WTC11 (cell line): ENCODE data around the gene PLCH2. TPM values are rescaled to one million over a fixed set of nuclear protein-coding genes. Genes with fewer than 3 reads are reported as not detected.

ENCODE experiments used
- ATAC-seq: fragments of 200-7000 bp; cut with Tn5 transposase; 2 replicates; pipeline ENCODE4 v1.10.0; 2021; ENCODE audit warnings: mild to moderate bottlenecking, moderate library complexity
- CTCF ChIA-PET: fragments of 300-600 bp; sonication (Branson Sonifier 250); formaldehyde crosslinking; loops from one replicate; lab custom pipeline; 2021; ENCODE audit warnings: antibody characterized with exemption; lab: Charles Lee
- POLR2A ChIA-PET: fragments of 350-600 bp; sonication (Branson Sonifier 250); formaldehyde crosslinking; loops from one replicate; lab custom pipeline; 2021; ENCODE audit warnings: antibody characterized with exemption; lab: Charles Lee
- DNase-seq: peaks from one replicate; pipeline ENCODE4 v3.0.0; 2021; ENCODE audit warnings: low spot score
- H3K27ac Mint-ChIP-seq: 2 replicates; pipeline ENCODE4 v1.8.0; 2021; ENCODE audit warnings: mixed read lengths
- H3K27me3 Mint-ChIP-seq: 2 replicates; pipeline ENCODE4 v1.8.0; 2021; ENCODE audit warnings: low read depth, mild to moderate bottlenecking, moderate library complexity, mixed read lengths
- H3K36me3 Mint-ChIP-seq: 2 replicates; pipeline ENCODE4 v1.8.0; 2021; ENCODE audit warnings: mixed read lengths
- H3K4me1 Mint-ChIP-seq: 2 replicates; pipeline ENCODE4 v1.8.0; 2022; ENCODE audit warnings: mixed read lengths
- H3K4me3 Mint-ChIP-seq: 2 replicates; pipeline ENCODE4 v1.8.0; 2021; ENCODE audit warnings: mild to moderate bottlenecking, moderate library complexity, mixed read lengths
- H3K9me3 Mint-ChIP-seq: 2 replicates; pipeline ENCODE4 v1.8.0; 2021; ENCODE audit warnings: mixed read lengths
- ELF4 ChIP-seq: sonication (generic); formaldehyde crosslinking; IDR thresholded peaks from 2 replicates; pipeline ENCODE4 v1.8.1; 2022; ENCODE audit warnings: low read depth, mild to moderate bottlenecking, moderate library complexity, missing genetic modification reagents
- ESRRA ChIP-seq: sonication (generic); formaldehyde crosslinking; IDR thresholded peaks from 2 replicates; pipeline ENCODE4 v1.8.1; 2022; ENCODE audit warnings: mild to moderate bottlenecking, missing genetic modification reagents, borderline replicate concordance
- JUN ChIP-seq: sonication (generic); formaldehyde crosslinking; IDR thresholded peaks from 2 replicates; pipeline ENCODE4 v1.8.0; 2023; ENCODE audit warnings: mild to moderate bottlenecking, missing genetic modification reagents
- NFYB ChIP-seq: sonication (generic); formaldehyde crosslinking; conservative IDR thresholded peaks from 2 replicates; pipeline ENCODE4 v1.8.0; 2022; ENCODE audit warnings: low read depth, missing genetic modification reagents
- RORB ChIP-seq: fragments of 250-450 bp; sonication (Bioruptor Pico); IDR thresholded peaks from 2 replicates; pipeline ENCODE4 v1.9.0; 2021; ENCODE audit warnings: mild to moderate bottlenecking
- SMAD3 ChIP-seq: sonication (generic); formaldehyde crosslinking; IDR thresholded peaks from 2 replicates; pipeline ENCODE4 v1.8.0; 2022; ENCODE audit warnings: missing genetic modification reagents, mild to moderate bottlenecking, borderline replicate concordance
- SP1 ChIP-seq: sonication (generic); formaldehyde crosslinking; conservative IDR thresholded peaks from 2 replicates; pipeline ENCODE4 v1.8.1; 2022; ENCODE audit warnings: missing genetic modification reagents
- TP53 ChIP-seq: sonication (generic); formaldehyde crosslinking; IDR thresholded peaks from 2 replicates; pipeline ENCODE4 v1.8.1; 2023; ENCODE audit warnings: mild to moderate bottlenecking, missing genetic modification reagents
- total RNA-seq: library from RNA; stranded (reverse); gene quantifications from 3 replicates; pipeline ENCODE4 v1.2.3, GENCODE V29; 2021
- TF ChIP-seq, protein P1 (sequence below): sonication (generic); formaldehyde crosslinking; IDR thresholded peaks from 2 replicates; pipeline ENCODE4 v1.8.1; 2022; ENCODE audit warnings: mild to moderate bottlenecking, moderate library complexity, missing genetic modification reagents
- TF ChIP-seq, protein P2 (sequence below): sonication (generic); formaldehyde crosslinking; IDR thresholded peaks from 2 replicates; pipeline ENCODE4 v1.8.1; 2022; ENCODE audit warnings: missing genetic modification reagents, borderline replicate concordance
- TF ChIP-seq, protein P3 (sequence below): sonication (generic); formaldehyde crosslinking; IDR thresholded peaks from 2 replicates; pipeline ENCODE4 v1.8.1; 2022; ENCODE audit warnings: low read depth, mild to moderate bottlenecking, moderate library complexity, missing genetic modification reagents, borderline replicate concordance
- TF ChIP-seq, protein P4 (sequence below): fragments of 250-450 bp; sonication (Bioruptor Pico); IDR thresholded peaks from 2 replicates; pipeline ENCODE4 v2.1.2; 2022; ENCODE audit warnings: mild to moderate bottlenecking, moderate library complexity
- TF ChIP-seq, protein P5 (sequence below): sonication (generic); formaldehyde crosslinking; IDR thresholded peaks from 2 replicates; pipeline ENCODE4 v1.8.1; 2023; ENCODE audit warnings: mild to moderate bottlenecking, missing genetic modification reagents, borderline replicate concordance
- TF ChIP-seq, protein P6 (sequence below): sonication (generic); formaldehyde crosslinking; IDR thresholded peaks from 2 replicates; pipeline ENCODE4 v1.8.0; 2022; ENCODE audit warnings: mild to moderate bottlenecking, missing genetic modification reagents
- TF ChIP-seq, protein P7 (sequence below): fragments of 250-450 bp; sonication (Bioruptor Pico); conservative IDR thresholded peaks from 2 replicates; pipeline ENCODE4 v1.9.0; 2021; ENCODE audit warnings: mild to moderate bottlenecking
- TF ChIP-seq, protein P8 (sequence below): fragments of 250-450 bp; sonication (Bioruptor Pico); IDR thresholded peaks from 2 replicates; pipeline ENCODE4 v1.8.0; 2021; ENCODE audit warnings: mild to moderate bottlenecking
- TF ChIP-seq, protein P9 (sequence below): fragments of 200-600 bp; IDR thresholded peaks from 2 replicates; pipeline ENCODE4 v1.8.0; 2022; ENCODE audit warnings: antibody characterized with exemption

PLCH2 gene
- total RNA-seq, 1 experiment from 2014 or later, result 0.17 TPM

DNA sequence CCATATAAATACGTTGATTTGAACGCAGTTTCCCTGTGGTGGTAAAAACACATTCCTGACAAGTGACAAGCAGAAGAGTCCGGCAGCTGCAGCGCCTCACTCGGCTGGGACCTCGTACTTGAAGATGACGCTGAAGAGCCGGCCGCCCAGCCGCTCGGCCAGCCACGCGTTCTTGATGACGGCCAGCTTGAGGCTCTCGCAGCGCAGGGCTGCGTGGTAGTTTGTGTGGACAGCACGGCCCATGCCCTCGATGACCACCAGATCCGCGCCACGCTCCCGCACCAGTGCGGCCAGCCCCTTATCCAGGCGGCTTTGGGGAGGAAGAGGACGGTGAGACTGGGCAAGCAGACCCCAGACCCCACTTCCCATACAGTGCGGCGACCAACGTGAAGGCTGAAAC, 32.7 kb downstream of the PLCH2 start:
- TF ChIP-seq, protein P1, sequence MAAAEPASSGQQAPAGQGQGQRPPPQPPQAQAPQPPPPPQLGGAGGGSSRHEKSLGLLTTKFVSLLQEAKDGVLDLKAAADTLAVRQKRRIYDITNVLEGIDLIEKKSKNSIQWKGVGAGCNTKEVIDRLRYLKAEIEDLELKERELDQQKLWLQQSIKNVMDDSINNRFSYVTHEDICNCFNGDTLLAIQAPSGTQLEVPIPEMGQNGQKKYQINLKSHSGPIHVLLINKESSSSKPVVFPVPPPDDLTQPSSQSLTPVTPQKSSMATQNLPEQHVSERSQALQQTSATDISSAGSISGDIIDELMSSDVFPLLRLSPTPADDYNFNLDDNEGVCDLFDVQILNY (CRISPR knock-in tag), result no peak
- no peak for TF ChIP-seq ESRRA (CRISPR knock-in tag)
- TF ChIP-seq, protein P2, sequence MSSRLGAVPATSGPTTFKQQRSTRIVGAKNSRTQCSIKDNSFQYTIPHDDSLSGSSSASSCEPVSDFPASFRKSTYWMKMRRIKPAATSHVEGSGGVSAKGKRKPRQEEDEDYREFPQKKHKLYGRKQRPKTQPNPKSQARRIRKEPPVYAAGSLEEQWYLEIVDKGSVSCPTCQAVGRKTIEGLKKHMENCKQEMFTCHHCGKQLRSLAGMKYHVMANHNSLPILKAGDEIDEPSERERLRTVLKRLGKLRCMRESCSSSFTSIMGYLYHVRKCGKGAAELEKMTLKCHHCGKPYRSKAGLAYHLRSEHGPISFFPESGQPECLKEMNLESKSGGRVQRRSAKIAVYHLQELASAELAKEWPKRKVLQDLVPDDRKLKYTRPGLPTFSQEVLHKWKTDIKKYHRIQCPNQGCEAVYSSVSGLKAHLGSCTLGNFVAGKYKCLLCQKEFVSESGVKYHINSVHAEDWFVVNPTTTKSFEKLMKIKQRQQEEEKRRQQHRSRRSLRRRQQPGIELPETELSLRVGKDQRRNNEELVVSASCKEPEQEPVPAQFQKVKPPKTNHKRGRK (CRISPR knock-in tag), result no peak
- TF ChIP-seq, protein P3, sequence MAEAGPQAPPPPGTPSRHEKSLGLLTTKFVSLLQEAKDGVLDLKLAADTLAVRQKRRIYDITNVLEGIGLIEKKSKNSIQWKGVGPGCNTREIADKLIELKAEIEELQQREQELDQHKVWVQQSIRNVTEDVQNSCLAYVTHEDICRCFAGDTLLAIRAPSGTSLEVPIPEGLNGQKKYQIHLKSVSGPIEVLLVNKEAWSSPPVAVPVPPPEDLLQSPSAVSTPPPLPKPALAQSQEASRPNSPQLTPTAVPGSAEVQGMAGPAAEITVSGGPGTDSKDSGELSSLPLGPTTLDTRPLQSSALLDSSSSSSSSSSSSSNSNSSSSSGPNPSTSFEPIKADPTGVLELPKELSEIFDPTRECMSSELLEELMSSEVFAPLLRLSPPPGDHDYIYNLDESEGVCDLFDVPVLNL (CRISPR knock-in tag), result no peak
- TF ChIP-seq, protein P4, sequence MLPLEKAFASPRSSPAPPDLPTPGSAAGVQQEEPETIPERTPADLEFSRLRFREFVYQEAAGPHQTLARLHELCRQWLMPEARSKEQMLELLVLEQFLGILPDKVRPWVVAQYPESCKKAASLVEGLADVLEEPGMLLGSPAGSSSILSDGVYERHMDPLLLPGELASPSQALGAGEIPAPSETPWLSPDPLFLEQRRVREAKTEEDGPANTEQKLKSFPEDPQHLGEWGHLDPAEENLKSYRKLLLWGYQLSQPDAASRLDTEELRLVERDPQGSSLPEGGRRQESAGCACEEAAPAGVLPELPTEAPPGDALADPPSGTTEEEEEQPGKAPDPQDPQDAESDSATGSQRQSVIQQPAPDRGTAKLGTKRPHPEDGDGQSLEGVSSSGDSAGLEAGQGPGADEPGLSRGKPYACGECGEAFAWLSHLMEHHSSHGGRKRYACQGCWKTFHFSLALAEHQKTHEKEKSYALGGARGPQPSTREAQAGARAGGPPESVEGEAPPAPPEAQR, result no peak
- no peaks in the 10 kb centered on the region for H3K27me3 Mint-ChIP-seq
- H3K36me3 Mint-ChIP-seq, result peaks cover 17% of the 10 kb centered on the region
- H3K27ac Mint-ChIP-seq, result no peak overlapping the region
- H3K9me3 Mint-ChIP-seq, result no peaks in the 10 kb centered on the region
- H3K4me1 Mint-ChIP-seq, result no peaks in the 10 kb centered on the region
- no peak overlapping the region for H3K4me3 Mint-ChIP-seq
- ChIA-PET CTCF (no interaction called here), POLR2A (no interaction called here)
- DNase-seq (no peak), ATAC-seq (no peak)

DNA sequence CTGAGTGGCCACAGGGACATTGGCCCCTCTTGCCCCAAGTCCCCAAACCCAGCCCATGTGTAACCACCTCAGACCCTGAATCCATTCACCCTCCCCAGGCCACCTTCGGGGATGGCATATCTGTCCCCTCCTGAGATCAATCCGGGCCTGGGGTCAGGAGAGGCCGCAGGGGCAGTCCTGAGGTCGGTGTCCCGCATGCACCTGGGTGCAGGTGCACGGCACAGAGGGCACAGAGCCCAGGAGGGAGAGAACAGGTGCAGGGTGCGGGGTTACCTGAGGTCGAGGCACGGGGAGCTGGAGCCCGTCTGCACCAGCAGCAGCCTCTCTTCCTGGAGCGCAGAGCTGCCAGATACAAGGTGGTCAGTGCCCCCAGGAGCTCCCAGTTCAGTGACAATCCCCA, 33.5 kb downstream of the PLCH2 start:
- DNase-seq (no peak), ATAC-seq (no peak)
- H3K4me1 Mint-ChIP-seq, result no peaks in the 10 kb centered on the region
- no peaks in the 10 kb centered on the region for H3K27me3 Mint-ChIP-seq
- H3K9me3 Mint-ChIP-seq, result no peaks in the 10 kb centered on the region
- POLR2A ChIA-PET, result no interaction called here
- CTCF ChIA-PET, result no interaction called here
- H3K27ac Mint-ChIP-seq, result no peak overlapping the region
- H3K4me3 Mint-ChIP-seq, result no peak overlapping the region
- H3K36me3 Mint-ChIP-seq, result peaks cover 17% of the 10 kb centered on the region
- TF ChIP-seq, protein P5, sequence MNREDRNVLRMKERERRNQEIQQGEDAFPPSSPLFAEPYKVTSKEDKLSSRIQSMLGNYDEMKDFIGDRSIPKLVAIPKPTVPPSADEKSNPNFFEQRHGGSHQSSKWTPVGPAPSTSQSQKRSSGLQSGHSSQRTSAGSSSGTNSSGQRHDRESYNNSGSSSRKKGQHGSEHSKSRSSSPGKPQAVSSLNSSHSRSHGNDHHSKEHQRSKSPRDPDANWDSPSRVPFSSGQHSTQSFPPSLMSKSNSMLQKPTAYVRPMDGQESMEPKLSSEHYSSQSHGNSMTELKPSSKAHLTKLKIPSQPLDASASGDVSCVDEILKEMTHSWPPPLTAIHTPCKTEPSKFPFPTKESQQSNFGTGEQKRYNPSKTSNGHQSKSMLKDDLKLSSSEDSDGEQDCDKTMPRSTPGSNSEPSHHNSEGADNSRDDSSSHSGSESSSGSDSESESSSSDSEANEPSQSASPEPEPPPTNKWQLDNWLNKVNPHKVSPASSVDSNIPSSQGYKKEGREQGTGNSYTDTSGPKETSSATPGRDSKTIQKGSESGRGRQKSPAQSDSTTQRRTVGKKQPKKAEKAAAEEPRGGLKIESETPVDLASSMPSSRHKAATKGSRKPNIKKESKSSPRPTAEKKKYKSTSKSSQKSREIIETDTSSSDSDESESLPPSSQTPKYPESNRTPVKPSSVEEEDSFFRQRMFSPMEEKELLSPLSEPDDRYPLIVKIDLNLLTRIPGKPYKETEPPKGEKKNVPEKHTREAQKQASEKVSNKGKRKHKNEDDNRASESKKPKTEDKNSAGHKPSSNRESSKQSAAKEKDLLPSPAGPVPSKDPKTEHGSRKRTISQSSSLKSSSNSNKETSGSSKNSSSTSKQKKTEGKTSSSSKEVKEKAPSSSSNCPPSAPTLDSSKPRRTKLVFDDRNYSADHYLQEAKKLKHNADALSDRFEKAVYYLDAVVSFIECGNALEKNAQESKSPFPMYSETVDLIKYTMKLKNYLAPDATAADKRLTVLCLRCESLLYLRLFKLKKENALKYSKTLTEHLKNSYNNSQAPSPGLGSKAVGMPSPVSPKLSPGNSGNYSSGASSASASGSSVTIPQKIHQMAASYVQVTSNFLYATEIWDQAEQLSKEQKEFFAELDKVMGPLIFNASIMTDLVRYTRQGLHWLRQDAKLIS (CRISPR knock-in tag), result no peak
- TF ChIP-seq JUN (no peak), TP53 (CRISPR knock-in tag) (no peak), RORB (CRISPR knock-in tag) (no peak), ESRRA (CRISPR knock-in tag) (no peak), SP1 (no peak), SMAD3 (CRISPR knock-in tag) (no peak), ELF4 (no peak), NFYB (CRISPR knock-in tag) (no peak)
- TF ChIP-seq, protein P6, sequence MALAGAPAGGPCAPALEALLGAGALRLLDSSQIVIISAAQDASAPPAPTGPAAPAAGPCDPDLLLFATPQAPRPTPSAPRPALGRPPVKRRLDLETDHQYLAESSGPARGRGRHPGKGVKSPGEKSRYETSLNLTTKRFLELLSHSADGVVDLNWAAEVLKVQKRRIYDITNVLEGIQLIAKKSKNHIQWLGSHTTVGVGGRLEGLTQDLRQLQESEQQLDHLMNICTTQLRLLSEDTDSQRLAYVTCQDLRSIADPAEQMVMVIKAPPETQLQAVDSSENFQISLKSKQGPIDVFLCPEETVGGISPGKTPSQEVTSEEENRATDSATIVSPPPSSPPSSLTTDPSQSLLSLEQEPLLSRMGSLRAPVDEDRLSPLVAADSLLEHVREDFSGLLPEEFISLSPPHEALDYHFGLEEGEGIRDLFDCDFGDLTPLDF (CRISPR knock-in tag), result no peak
- TF ChIP-seq, protein P3 (CRISPR knock-in tag), result no peak
- TF ChIP-seq, protein P7, sequence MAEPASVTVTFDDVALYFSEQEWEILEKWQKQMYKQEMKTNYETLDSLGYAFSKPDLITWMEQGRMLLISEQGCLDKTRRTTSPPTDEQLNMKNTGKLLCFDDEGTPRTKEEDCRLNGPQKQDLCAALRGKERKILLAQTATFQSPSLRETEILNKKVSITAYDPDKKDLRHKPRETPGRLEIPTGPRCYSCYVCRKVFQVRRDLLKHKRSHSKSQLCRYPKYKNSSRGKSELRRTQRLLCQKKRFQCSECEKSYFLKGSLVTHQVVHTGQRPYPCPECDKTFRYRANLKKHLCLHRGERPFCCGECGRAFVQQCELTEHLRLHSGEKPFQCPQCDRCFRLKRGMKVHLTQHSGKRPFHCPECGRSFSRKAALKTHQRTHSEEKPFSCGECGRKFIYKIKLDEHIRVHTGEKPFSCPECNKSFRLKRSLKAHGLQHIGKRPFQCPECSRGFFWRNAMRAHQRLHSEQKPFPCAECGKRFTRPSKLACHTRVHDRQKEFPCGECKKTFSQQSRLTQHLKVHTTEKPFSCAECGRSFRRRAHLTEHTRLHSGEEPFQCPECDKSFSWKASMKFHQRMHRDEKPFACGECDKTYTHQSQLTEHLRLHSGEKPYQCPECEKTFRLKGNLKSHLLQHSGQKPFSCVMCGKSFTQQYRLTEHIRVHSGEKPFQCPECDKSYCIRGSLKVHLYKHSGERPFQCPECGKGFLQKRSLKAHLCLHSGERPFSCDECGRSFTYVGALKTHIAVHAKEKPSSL (CRISPR knock-in tag), result no peak
- TF ChIP-seq, protein P8, sequence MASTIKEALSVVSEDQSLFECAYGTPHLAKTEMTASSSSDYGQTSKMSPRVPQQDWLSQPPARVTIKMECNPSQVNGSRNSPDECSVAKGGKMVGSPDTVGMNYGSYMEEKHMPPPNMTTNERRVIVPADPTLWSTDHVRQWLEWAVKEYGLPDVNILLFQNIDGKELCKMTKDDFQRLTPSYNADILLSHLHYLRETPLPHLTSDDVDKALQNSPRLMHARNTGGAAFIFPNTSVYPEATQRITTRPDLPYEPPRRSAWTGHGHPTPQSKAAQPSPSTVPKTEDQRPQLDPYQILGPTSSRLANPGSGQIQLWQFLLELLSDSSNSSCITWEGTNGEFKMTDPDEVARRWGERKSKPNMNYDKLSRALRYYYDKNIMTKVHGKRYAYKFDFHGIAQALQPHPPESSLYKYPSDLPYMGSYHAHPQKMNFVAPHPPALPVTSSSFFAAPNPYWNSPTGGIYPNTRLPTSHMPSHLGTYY (CRISPR knock-in tag), result no peak
- TF ChIP-seq, protein P9, sequence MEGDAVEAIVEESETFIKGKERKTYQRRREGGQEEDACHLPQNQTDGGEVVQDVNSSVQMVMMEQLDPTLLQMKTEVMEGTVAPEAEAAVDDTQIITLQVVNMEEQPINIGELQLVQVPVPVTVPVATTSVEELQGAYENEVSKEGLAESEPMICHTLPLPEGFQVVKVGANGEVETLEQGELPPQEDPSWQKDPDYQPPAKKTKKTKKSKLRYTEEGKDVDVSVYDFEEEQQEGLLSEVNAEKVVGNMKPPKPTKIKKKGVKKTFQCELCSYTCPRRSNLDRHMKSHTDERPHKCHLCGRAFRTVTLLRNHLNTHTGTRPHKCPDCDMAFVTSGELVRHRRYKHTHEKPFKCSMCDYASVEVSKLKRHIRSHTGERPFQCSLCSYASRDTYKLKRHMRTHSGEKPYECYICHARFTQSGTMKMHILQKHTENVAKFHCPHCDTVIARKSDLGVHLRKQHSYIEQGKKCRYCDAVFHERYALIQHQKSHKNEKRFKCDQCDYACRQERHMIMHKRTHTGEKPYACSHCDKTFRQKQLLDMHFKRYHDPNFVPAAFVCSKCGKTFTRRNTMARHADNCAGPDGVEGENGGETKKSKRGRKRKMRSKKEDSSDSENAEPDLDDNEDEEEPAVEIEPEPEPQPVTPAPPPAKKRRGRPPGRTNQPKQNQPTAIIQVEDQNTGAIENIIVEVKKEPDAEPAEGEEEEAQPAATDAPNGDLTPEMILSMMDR, result no peak
